Activated T-cell treated with anti-CD3 and anti-CD28 coated beads, Interleukin-2, amount 50 U/mL, for 1 hour (primary cell): ENCODE results near the gene DLX3.
A peak's percentile ranks its signal among the peaks of the same experiment; 100 is the strongest.

Source experiments
- DNase-seq: peaks from one replicate; pipeline ENCODE4 v3.0.0-alpha.2; 2020

Gene DLX3

DNA sequence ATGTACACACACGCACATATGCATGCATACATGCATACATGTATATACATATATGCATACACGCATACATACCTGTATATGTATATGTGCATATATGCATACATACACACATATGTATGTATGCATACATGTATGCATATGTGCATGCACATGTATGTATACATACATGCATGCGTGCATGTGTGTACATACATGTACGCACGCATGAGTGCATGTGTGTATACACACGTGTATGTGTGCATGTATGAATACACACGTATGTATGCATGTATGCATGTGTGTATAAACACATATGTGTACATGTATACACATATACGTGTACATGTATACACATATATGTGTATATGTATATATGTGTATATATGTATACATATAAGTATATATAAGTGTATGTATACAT is 28.5 kb upstream of the DLX3 start:
- no peak for DNase-seq

DNA sequence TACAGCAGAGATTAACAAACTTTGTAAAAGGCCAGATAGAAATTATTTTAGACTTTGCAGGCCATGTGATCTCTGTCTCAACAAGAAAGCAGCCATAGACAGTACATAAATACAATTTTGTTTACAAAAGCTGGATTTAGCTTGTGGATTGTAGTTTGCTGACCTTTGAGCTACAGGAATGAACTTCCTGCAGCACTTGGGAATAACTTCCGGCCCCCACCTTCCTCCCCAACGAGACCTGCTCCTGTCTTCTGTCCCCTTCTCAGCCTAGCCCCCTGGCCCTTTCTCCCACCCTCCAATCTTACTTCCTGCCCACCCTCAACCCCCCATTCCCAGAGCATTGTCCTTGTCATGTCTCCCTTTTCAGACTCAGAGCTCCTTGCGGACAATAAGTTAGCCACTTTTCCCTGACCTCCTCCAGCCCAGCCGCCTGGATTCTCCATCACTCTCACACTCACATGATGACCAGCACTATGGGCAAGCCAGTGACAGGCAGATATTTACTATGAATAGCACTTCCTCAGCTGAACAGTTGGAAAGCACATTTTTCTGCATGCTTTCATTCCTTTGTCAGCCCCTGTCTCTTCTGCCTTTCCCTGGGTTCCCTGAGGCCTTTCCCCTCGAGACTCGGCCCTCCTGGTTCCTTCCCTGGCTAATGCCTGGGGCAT is 27.6 kb upstream of the DLX3 start:
- DNase-seq, result no peak

DNA sequence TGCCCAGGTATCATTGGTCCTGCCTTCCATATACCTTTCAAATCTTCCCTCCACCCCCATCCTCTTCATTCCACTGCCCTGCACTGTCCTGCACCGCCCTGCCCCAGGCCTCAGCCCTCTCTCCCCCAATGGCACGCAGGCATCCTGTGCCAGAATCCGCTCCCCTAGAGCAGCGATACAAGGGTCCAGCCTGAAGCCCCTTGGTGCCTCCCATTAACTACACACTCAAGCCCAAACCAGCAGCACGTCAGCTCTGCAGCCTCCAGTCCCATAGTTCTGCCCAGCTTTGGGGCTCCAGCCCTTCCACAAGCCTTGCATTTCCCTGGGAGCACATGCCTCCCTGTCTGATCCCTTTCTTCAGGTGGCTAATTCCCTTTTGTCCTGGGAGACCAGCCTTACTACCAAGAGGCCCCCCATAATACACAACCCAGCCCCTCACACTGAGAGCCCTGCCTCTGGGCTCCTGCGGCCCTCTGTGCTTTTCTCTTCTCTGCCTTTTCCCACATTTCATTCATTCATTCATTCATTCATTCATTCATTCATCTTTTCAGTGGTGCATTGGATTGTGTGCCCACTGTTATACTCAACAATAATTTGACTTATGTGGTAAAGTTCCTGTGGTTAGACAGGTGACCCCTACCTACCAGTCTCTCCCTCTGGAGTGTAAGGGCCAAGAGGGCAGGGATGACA is 26.8 kb upstream of the DLX3 start:
- DNase-seq, result no peak

DNA sequence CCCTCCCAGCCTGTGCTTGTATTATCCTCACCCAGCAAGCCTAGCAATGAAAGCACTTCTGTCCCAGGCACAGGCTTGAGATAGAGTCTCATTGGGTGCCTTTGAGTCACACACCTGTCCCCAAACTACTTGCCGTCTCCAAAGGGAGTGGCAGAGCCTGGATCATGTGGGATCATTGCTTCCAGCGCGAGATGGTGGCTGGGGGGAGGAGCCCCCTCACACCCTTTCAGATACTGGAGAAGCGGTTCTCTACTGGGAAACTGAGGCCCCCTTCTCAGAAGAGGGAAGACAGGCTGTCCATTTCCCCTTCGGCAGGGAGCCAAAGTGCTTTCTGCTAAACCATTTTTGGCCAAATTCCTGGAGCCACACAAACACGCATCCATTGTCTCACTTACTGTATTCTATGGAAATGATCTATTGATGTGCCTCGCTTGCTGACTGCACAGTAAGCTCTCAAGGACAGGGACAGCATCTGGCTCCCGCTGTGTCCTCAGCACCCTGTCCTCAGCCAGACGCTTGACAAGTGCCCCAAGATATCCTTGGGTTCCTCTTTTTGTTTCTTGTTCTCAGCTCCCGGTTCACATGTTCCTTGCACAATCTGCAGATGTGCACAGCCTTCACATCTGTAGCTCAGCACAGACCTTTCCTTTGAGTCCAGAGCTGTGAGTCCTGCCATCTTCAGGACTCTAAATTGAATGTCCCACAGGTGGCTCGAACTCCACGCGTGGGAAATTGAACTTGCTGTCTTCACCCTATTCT is 26.0 kb upstream of the DLX3 start:
- no peak for DNase-seq

DNA sequence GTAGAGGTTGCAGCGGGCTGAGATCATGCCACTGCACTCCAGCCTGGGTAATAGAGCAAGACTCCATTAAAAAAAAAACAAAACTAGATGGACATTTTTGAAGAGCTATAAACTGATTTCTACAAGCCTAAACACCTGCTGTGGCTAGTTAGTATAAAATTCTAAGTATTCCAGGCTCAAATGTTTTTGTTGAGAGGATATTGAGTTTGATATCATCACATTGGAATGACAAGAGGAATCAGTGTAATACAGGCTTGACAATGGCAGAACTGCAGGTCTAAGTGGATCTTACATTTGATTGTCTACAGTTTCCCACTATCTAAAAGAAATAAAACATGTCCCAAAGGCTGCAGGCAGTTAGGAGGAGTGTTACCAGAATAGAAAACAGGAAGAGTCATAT is 23.9 kb upstream of the DLX3 start:
- no peak for DNase-seq

DNA sequence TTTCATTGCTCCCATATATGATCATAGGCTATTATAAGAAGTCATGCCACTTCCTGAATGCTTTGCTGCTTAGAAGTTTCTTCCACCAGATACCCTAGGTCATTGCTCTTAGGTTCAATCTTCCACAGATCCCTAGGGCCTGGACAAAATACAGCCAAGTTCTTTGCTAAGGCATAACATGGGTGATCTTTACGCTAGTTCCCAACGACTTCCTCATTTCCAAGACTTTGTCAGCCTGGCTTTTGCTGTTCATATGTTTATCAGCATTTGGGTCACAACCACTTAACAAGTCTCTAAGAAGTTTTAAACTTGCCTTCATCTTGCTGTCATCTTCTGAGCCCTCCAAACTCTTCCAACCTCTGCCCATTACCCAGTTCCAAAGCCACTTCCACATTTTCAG is 20.1 kb upstream of the DLX3 start:
- DNase-seq, result no peak

DNA sequence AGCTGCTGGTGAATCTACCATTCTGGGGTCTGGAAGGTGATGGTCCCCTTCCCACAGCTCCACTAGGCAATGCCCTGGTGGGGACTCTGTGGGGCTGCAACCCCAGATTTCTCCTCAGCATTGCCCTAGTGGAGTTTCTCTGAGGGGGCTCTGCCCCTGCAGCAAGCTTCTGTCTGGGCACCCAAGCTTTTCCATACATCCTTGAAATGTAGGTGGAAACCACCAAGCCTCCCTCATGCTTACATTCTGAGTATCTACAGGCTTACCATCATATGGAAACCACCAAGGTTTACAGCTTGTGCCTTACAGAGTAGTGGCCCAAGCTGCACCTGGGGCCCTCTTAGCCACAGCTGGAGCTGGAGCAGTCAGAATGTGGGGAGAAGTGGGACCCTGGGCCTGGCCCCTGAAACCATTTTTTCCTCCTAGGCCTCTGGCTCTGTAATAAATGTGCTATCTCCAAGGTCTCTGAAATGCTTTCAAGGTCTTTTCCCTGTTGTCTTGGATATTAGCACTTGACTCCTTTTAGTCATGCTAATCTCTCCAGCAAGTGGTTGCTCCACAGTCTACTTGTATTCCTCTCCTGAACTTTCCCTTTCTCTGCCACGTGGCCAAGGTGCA is 19.6 kb upstream of the DLX3 start:
- DNase-seq, result no peak

DNA sequence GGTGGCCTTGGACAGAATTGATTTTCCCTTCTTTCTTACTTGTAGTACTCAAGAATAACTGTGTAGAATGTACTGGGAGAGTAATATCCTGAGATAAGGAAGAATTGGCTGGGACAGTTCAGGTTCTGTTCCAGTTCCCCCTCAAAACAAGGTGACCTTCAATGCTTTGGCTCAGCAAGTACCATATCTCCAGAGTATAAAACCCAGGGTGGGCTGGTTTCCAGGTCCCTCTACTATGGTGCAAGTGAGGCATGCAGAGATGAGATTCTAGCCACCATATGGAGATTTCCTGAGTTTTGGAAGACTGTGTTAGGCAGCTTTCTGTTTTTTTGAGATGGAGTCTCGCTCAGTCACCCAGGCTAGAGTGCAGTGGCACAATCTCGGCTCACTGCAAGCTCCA is 18.1 kb upstream of the DLX3 start:
- DNase-seq, result no peak

DNA sequence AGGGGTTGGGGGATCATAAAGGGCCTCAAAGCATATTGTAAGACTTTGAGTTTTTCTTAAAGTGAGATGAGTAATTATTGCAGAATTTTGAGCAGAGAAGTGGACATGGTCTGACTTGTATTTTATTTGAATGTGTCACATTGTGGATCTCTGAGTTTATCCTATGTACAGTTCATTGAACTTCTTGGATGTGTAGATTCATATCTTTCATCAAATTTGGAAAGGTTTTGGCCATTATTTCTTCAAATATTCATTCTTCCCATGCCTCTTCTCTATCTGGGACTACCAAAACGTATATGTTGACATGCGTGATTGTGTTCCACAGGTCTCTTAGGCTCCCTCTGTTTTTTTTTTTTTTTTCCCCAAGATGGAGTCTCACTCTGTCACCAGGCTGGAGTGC is 14.3 kb upstream of the DLX3 start:
- no peak for DNase-seq

DNA sequence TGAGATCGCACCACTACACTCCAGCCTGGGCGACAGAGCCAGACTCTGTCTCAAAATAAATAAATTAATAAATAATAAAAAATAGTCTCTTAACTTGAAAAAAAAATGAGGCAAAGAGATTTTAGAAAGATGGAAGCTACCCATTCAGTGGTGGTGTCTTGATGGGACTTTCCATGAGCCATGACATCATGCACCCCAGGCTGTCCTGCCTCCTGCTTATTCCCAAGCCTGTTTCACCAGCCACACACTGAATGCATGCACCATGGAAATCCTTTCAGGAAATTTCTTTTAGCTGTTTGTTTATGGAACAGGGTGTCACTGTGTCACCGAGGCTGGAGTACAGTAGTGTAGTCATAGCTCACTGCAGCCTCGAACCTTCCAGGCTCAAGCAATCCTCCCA is 8.9 kb upstream of the DLX3 start:
- no peak for DNase-seq

DNA sequence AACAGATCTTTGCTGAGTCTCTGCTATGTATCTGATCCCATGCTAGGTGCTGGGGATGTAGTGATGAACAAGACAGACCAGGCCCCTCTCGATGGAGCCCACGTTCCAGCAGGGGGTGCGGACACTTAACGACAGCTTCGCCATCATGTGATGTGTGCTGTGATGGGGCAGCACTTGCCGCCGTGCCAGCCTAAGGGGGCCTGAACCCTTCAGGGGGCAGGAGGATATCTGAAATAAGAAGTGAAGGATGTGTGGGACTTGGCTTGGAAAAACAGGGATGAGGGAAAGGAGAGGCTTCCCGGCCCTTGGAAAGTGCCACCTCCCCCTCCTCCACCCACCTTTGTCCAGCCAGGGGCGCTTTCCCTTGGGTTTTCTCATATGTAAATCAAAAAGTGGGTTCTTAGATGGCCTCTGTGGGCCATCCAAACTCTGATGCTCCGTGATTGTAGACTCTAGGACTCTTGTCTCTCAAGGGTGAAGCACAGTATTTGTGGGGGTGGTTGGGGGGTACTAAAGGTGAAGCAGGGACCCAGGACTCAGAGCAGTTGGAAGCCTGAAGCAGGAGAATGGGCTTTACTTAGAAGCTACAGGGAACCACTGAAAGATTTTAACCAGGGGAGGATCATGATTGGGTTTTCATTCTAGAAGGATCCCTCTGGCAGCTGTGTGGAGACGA is 4.0 kb upstream of the DLX3 start:
- DNase-seq, result no peak

DNA sequence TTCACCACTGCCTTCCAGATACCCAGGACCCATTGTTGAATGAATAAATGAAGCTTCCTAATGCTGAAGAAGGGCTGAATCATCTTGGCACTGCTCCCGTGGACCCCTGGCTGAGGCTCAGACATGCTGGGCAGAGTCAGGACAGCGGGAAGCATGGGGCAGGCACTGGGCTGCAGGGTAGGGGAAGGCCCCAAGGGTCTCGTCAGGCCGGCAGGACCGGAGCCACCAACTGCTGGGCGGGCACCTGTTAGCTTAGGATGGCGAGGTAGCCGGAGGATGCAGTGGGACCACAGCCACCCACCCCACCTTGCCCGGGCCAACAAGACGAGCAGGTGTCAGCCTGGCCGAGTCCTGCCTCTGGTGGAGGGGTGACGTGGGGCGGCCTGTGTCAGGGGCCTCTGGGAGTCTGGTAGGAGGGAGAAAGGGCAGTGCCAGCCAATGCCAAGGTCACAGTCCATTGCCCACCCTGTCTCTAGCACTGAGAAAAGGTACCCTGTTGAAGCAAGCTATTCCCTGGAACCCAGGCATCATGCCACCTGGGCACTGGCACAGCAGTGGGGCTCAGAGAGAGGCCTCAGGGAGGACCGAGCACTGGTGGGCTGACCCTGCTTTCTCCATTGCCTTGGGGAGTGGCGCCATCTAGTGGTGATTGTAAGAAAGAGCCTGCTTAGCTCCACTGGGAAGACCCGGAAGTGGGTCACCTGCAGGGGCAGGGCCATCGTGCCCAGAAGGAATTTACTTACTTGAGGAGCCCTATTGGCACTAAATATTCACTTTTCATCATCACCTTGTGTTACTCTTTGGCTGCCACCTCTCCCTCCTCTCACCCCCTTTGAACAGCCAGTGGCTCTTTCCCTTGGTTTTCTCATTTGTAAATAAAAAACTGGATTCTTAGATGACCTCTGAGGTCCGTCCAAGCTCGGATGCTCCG is 3.0 kb upstream of the DLX3 start:
- DNase-seq, result peak; percentile 77

DNA sequence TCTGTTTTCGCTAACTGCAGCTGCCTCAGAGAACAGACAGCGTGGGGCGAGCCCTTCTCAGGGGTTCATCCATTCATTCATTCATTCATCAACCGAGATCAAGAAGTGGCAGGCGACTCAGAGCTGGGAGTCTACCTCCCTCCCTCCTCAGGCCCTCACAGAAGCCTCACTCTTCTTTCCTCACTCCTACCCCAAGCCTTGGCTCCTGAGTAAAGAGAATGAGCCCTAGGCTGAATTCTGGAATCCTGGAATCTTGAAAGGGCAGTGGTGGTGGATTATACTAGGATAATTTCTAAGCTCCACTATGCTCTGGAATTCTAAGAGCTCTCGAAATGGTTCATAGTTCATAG is 2.3 kb upstream of the DLX3 start:
- no peak for DNase-seq

DNA sequence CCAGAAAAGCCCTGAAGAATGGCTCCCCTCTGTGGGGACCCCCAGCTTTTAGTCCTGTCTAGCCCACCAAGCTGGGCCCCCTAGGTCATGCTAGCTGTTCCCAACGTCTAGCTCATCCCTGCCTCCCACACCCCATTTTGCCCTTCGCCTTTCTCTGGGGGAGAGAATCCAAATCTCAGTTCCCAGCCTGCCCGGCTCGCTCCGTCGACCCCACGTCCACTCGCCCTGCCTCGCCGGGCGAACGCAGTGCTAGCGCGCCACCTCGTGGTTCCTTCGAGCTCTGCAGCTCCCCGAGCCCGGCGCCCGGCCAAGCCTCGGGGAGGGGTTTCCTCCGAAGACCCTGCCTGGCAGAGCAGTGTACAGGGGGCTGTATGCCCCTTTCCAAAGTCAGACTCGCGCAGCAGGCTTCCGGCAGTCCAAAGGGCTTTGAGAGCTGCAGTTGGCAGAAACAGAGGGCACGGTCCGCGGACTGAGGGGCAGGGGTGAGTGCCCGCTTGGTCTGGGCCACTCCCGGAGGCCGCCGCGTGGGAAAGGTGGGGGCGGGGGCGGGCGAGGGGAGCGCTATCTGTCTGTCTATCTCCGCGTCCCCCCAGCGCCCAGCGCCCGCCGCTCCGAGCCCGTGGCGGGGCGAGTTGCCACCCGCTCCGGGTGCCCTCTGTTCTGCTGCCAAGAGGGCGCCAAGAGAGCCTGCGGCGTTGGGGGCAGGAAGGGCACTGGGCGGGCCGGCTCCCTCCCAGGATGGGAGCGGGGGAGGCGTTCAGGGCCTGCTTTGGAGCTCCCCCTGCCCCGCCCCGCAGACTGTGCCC is 1.7 kb upstream of the DLX3 start:
- peak; percentile 81 for DNase-seq

DNA sequence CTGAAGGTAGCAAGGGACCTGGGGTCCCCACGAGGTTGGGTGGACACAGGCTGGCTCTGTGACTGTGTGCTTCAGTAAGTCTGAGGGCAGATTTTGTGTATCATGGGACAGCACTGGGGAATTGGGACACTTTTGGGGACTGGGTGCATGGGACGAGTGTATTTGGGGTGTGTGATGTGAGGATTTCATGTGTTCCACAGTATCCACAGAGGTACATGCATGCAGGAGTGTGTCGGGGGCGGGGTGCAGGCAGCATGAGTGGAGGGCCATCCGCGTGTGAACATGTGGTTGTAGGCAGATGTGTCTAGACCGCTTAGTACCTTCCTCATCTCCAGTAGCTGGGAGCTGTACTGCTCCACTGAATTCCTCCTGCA is 1.1 kb upstream of the DLX3 start:
- DNase-seq, result no peak

DNA sequence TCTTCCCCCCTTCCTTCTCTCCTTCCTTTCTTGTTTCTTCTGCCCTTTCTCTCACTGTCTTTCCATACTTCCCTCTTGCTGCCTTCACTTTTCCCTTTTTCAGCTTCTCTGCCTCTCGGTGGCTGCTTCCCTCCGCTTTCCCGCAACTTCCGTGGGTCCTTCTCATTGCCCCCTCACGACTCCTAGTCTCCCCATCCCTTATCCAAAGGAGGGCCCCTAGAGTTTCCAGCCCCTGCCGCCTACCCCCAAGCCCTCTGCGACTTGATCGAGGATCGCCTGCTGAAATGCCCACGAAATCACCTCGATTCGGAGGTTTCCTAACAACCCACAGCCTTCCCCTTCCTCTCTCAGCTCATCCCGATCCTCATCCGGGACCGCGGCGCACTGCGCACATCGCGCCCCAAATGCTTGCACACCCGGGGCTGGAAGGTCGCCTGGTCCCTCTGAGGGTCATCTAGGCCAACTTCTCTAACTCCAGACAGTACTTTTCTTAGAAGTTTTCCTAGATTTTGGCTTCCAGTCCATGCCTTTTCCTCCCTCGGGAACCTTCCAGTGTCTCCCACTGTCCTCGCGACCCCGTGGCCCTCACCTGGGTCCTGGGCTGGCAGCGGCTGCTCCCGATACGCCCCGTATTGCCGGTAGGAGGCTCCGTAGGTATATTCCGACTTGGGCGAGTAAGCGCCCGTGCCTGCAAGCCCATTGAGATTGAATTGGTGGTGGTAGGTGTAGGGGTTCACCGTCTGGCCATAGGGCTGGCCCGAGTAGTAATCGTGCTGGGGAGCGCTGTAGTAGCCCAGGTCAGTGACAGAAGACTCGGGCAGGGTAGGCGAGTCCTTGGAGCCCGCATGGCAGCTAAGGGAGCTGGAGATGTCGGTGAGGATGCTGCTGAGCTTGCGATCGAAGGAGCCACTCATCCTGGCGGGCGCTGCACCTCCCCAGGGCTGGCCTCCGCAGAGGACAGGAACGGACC is 654 bp downstream of the DLX3 start:
- peak; percentile 39 for DNase-seq

DNA sequence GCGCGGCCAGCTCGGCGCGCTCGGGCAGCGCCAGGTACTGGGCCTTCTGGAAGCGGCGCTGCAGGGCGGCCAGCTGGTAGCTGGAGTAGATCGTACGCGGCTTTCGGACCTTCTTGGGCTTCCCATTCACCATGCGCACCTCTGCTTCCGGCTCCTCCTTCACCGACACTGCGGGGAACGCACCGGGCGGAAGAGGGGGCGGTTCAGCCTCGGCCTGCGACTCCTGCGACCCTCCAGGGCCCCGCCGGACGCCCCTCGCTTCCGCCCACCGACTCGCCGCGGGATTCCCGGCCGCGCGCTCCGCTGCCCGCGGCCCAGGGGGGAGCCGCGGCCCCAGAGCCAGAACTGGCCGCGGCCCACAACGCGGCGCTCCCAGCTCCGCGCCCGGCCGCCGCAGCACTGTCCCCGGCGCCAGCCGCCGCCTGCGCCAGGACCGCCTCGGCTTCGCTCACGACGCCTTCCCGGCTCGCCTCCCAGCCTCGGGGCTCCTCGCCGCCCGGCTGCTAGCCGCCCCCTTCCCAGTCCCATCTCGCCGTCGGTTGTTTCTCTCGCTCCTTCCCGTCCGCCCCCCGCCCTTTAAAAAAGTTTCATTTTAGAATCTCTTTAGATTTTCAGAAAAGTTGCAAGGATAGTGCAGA is 1.5 kb downstream of the DLX3 start:
- DNase-seq, result peak; percentile 46

DNA sequence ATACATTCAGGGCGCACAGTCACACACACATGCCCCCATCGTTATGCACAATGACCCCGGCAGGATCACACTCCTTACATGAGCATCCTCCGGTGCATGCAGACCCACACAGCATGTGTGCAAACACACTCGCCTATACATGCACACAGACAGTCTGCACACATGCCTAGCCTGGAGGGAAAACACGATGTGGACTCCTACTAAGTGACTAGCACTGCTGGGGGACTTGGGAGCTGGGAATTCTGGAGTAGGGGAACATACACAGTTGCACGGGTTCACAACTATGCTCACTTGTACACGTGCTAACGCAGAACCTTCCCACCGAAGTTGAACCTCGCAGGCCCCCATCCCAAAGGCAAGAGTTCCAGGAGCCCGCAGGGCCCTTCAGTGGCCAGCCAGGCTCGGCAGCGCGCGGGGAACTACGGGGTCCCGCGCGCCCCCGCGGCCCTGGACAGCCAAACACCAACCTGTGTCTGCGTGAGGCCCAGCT is 2.0 kb downstream of the DLX3 start:
- DNase-seq, result no peak

DNA sequence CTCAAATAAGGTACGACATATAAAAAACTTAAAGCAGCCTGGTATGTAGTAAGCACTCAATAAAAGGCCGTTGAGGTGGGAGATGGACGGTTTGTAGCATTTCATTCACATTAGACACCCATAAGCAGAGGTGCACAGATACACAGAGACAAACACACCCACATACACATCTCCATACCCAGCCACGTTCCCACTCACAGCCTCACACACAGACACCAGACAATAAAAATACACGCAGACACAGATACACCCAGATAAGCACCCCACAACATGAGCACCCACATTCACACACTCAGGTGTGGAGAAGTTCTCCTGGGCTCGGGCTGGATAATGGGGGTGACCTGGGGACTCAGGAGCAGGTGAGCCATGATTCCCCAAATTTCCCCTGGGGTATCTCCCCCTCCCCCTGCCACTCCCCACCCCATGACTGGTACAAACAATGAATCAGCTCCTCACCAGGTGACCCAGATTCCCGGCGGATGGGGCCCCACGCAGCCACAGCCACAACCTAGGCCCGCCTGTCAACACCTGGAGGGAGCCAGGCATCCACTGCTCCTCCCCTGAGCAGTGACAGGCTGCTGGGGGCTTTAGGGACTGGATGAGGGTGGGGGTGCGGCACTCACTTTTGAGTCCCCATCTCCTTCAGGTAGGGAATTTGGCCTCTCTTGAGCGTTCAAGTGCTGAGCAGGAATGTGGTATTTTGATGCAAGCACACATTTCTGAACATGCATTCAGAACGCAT is 2.7 kb downstream of the DLX3 start:
- DNase-seq, result no peak
